HG03575 (cell line): ENCODE results near the gene COG5.
"Not testable (repeated sequence)": the region's sequence is repeated elsewhere in the genome, so short reads cannot be mapped to it uniquely, and the experiment has no call there.

ENCODE experiments used
- ATAC-seq: cut with Tn5 transposase; IDR thresholded peaks from one replicate; pipeline ENCODE4 v1.9.1; 2021; ENCODE audit not compliant: unreplicated experiment, insufficient number of reproducible peaks, low FRiP score; ENCODE audit errors: extremely low read depth

The COG5 gene

DNA sequence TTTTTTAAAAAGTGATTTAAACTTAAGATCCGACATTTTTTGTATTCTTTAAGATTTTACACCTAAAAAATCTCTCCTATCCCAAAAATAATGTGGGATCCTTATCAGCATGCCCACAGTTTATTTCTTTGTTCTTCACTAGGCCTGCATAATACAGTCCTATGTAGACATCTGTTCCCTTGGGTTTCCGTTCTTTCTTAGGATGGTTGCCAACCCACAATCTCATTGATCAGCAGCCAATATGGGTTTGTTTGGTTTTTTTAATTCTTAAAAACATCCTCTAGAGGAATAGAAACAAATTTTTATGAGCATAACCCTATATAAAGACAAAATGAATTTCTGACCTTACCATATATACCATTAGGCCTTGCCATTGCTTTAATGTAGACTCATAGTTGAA is 403.3 kb downstream of the COG5 start:
- no peak for ATAC-seq

DNA sequence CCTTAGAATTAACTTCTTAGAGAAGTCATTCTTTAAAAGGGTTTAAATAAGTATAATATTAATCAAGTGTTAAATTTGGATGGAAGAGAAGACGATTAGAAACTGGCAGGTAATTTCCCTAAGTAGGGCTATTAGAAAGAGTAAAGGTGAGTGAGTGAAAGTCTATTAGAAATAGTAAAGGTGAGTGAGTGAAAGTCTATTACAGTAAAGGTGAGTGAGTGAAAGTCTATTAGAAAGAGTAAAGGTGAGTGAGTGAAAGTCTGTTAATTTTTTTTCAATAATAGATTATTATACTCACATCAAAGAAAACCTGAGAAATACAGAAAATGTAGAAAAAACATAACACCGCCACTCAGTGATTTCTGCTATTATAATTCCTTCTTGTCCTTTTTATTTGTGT is 405.7 kb downstream of the COG5 start:
- no peak for ATAC-seq

DNA sequence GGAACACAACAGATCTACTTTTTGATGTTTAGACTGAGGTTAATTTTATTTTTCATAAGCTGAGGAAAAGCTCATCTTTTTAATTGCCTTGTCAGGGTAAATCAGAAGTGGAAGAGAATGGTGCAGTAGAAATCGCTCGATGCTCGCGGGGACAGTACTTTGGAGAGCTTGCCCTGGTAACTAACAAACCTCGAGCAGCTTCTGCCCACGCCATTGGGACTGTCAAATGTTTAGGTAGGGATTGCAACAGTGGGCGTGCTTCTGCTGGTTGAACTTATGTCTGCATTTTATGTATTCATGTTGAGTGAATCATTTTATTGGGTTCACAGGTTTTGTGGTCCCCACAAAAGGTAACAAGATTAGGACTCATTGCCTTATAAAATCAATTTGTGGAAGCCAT is 406.6 kb downstream of the COG5 start:
- ATAC-seq: no peak

DNA sequence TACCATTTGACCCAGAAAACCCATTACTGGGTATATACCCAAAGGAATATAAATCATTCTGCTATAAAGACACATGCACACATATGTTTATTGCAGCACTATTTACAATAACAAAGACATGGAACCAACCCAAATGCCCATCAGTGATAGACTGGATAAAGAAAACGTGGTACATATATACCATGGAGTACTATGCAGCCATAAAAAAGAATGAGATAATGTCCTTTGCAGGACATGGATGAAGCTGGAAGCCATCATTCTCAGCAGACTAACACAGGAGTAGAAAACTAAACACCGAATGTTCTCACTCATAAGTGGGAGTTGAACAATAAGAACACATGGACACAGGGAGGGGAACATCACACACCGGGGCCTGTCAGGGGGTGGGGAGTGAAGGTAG is 408.0 kb downstream of the COG5 start:
- ATAC-seq: not testable (repeated sequence)

DNA sequence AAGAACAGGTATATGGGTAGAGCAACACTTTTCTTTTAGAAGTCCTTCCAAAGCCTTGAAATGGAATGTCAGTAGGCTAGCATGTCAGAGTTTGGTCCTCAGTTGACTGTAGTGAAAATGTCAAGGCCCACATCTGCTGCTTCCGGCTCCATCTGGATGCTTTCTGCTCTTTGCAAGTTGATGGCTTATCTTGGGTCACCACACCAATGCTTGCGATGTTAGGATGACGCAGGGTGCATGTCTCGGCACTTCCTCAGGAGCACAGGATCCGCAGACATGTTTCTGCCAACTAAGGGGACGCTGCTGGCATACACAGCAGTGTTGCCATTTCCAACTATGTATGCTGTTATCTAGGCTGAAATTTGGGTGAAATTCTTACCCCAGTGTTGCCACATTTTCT is 408.9 kb downstream of the COG5 start:
- no peak for ATAC-seq

DNA sequence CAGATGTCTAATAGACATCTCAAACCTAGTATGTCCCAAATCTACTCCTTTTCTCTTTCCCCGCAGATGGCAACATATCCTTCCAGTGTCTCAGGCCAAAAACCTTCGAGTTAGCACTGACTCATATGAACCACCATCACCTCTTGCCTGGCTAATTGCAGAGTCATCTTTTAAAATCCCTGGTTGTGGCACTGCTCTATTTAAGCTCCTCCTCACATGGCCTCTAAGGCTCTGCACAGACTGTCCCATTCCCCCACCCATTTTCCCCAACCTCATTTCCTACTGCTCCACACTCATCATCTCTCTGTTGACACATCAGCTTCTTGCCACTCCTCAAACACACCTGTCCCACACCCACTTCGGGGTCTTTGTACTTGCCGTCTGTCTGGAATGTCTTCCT is 411.7 kb downstream of the COG5 start:
- no peak for ATAC-seq
